Left renal cortex interstitium (tissue), 4 donors: ENCODE data around the gene MAP2K5. TPM values are rescaled to one million over a fixed set of nuclear protein-coding genes. Genes with fewer than 3 reads are reported as not detected.

ENCODE experiments used
- DNase-seq, 4 donors: peaks; one replicate each; pipeline ENCODE4 v3.0.0-alpha.2; 2013; ENCODE audit warnings: low read depth in 4 of 4, low spot score in 2 of 4, missing footprints in 1 of 4
- polyA plus RNA-seq, 4 donors: library from polyadenylated mRNA; unstranded; fragments of 120-200 nt; gene quantifications; one replicate each; pipeline ENCODE4 v1.2.1, GENCODE V29; 2013; ENCODE audit not compliant: insufficient read length in 4 of 4

The MAP2K5 gene
- polyA plus RNA-seq, 4 donors: 18.0 to 22.6 (median 20.6) TPM

DNA sequence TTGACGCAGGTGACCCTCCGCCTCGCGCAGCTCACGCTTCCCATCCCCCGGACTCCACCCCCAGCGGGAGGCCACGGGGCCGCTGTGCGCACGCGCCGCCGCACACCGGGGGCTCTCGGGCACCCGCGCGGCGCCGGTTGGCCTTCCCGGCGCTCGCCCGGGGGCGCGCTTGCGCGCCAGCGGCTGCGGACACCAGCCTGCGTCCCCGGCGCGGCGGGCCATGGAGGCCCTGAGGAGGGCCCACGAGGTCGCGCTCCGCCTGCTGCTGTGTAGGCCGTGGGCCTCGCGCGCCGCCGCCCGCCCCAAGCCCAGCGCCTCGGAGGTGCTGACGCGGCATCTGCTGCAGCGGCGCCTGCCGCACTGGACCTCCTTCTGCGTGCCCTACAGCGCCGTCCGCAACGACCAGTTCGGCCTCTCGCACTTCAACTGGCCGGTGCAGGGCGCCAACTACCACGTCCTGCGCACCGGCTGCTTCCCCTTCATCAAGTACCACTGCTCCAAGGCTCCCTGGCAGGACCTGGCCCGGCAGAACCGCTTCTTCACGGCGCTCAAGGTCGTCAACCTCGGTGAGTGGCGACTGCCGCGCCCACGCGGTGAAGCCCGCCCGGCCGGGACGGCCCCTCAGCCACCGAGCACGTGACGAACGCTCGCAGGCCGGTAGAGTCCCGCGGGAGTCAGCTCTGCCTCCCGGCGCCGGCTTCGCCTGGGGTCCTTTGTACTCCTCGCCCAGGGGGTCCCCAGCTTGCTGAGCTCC is 21.3 kb upstream of the MAP2K5 start, which contains the start of gene C15orf61:
TSS of gene C15orf61 (plus strand) at position 103 of the 754 bp plus-strand sequence. CDS start at position 221, 118 bp downstream.
- peak in 3 of 4 donors; percentile 75 to 83 (median 76) for DNase-seq

DNA sequence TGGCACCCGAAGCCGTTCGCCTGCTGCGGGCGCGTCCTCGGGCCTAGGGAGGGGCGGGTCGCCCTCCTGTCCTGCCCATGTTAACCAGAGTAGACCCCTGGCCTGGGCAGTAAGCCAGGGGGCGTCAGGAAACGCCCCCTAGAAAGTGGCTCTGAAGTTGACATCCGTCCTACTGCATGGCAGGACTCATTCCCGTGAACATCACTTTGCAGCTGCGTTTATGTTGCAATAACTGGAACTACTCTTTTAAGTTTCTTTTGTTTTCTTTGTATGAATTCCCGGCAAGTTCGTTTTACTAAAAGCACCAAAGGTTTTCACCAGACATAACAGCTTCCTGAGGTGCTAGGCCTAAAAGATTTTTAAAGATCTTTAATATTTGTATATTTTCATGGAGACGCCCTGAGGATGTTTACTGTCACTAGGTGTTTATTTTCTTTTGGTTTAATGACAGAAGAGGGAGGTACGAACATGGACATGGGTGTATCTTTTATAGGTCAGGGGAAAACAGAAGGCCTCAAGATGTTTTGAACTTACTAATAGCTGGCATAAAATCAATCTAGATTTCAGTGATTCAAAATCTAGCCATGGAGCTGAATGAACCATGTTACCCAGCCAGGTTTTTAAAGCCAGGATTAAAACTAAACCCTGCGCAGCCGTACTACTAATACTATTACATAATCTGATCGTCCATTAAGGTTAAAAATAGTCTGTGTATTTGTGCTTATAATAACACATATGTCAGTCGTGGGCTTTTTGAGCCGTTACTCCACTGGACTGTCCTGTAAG is 20.5 kb upstream of the MAP2K5 start:
- no peak for DNase-seq

DNA sequence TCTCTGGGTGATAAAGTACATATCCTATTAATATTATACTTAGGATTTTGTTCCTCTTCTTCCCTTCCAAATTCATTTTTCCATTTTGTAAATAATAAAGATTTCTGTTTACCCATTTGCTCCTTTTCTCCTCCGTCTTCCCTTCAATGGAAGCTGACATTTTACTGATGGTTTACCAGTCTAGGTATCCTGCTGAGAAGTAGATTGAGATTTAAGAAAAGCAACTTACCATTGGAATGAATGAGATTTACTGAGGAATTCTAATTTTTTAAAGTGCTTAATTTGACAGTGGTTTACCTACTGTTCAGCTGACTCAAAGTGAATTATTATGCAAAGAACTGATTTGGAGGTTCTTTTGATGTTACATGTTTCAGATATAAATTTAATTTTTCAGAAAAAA is 19.2 kb upstream of the MAP2K5 start:
- DNase-seq: no peak

DNA sequence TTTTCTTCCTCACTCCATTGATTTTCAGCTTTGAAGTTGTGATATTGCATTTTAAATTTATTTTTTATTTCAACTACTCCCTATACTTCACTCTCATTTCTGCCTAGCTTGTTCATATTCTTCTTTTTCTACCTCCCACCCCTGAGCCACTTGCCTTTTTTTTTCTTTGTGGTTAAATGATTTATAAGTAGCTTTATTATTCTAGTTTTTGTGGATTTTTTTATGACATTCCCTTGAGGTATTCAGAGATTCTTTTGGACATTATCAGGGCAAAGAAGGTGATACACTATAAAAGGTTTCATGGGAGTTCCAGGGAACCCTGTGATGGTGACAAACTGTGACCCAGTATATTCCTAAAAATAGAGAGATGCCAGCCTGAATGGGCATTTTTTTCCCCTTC is 18.3 kb upstream of the MAP2K5 start:
- no peak for DNase-seq

DNA sequence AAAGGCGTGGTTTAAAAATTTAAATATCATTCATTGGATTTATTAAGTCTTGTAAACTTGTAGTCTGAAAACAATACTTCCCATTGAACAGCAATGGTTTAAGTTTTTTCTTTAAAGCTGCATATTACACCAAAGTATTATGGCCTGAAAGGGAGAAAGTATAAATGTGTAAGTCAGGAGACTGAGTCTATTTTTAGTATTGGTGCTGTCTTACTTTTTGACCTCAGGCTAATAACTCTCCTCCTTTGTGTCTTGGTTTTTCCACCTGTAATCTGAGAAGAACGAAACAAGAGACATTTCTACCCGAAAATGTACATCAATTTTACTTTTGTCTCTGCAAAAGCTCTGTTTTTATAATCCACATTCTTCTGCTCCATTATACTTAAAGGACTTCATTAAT is 14.0 kb upstream of the MAP2K5 start:
- DNase-seq: no peak

DNA sequence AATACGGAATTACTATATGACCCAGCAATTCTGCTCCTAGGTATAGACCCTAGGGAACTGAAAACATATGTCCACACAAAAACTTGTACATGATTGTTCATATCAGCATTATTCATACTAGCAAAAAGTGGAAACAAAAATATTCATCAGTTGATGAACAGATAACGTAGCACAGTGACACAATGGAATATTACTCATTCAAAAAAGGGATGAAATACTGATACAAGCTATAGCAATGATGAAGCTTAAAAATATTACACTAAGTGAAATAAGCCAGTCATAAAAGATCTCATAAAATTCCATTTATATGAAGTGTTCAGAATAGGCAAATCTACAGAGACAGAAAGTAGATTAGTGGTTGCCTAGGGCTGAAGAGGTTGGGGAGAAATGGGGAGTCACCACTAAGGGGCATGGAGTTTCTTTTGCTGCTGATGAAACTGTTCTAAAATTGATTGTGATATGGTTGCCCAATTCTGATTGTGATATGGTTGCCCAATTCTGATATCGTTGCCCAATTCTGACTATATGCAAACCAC is 11.1 kb upstream of the MAP2K5 start:
- DNase-seq: no peak

DNA sequence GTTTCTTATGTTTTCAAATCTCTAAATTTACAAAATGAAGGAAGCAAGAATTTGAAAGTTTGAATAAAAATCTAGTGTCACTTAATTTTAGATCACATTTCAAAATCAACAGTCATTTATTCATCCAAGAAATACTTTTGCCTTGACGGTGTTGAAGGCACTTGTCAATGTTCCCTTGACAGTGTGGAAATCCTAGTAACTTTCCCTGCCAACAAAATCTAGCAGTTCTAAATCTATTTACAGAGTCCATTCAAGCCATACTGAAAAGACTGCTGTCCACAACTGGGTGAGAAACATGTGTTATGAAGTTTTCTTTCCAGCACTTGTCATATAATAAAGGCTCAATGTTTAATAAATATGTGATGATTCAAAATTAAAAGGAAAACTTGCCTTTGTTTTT is 8.6 kb upstream of the MAP2K5 start:
- no peak for DNase-seq

DNA sequence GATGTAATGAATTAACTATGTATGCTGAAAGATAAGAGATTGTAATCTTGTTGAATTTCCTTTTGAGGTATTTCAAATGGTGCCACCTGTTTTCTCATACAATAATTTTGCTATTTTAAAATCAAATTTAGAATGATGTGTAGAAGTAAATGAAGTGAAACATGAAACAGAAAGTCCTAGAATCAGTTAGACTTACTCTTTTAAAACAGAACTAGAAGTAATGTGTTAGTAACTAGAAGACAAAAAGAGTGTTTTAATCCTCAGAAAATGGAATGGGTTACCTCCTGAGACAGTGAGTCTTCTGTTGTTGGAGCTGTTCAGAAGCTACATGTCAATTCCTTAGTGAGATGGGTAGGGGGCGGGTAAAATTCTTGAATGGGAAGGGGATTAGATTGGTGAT is 8.1 kb upstream of the MAP2K5 start:
- DNase-seq: no peak

DNA sequence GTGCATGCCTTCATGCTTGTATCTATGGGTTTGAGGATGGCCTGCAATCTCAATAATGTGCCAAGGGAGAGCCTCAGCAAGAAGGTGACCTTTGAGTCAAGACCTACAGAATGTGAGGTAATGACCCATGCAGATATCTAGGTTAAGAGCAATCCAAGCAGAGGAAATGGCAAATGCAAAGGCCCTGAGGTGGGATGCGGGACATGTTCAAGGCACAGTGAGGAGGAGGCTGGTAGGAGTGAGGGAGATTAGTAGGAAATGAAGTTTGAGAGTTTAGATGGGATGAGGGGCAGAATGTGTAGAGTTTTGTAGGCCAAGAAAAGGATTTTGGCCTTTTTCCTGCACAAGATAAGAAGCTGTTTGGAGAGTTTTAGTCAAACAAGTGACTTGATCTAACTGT is 4.7 kb upstream of the MAP2K5 start:
- no peak for DNase-seq

DNA sequence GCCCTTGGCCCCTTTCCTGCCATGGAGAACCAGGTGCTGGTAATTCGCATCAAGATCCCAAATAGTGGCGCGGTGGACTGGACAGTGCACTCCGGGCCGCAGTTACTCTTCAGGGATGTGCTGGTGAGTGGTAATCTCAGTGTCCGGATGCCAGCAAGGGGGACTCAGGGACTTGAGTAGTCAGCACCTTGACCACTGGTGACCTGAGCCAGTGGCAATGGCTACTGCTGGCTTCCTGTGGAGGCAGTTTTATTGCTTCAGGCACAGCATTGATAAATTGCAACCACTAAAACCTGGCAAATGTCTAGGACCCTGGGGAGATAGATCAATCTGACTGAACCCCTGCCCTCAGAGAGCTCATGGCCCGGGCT is 830 bp downstream of the MAP2K5 start:
- DNase-seq: no peak

DNA sequence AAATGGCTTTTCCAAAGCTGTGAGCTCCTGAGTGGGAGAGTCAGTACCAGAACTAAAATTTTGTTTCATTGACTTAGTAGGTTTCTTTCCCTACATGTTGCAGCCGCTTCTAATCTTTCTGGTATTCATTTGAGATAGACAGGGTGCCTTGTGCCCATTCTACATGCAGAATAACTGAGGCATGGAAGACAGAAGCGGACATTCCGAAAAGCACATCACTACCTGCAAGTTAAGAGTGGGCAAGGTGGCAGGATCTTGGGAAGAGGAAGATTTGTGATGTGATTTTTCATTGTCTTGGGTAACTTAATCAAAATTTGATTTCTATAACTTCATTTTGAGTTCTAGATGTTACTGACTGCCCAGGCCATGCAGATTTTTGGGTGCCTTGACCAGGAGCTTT is 2.0 kb downstream of the MAP2K5 start:
- no peak for DNase-seq

DNA sequence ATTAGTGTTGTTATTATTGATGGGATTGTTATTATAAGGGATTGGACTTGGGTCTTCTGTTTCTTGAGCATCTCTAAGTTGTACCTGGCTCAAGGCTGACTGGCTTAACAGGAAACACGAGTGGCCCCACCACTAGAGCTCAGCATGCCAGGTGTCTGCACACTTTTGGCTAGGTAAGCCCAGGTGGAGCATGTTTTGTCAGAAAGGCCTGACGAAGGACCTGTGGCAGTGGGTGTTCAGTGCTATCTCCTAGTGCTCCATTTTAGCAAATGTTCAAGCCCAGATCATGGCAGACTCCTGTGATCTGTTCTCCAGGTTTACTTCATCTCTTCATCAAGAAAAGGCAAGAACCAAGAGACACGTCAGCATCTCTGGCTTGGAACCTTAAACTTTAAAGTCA is 3.4 kb downstream of the MAP2K5 start:
- no peak for DNase-seq

DNA sequence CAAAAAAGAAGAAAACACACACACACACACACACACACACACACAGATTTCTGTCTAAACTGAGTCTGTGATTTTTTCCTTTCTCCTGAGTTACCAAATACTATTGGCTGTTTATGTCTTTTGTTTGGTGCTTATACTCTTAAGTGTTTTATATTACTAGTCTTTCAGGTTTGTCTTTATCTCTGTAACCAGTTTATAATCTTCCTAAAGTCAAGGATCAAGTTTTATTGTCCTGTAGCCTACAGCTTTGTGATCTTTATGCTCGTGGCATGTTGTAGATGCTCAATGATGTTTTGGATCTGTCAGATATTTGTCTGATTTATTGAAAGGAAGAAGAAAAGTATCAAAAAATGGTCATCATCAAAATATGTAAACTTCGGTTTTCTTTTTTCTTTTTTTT is 4.6 kb downstream of the MAP2K5 start:
- no peak for DNase-seq

DNA sequence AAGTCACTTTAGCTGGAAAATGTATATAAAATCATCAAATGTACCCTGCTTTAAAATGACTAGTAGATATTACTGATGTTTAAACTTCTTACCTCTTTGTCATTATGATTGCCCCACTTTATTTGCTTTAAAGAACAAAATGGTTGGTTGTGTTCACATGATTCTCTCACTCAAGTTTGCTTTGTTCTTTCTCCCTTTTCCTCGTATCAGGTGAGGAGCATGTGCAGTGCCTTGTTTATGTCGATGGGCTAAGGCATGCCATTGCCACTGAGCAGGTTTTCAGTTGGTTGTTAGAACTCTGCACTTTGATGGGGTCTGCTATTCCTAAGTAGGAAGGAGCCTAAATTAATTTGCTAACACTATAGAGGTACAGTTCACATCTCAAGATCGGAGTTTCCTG is 5.3 kb downstream of the MAP2K5 start:
- no peak for DNase-seq

DNA sequence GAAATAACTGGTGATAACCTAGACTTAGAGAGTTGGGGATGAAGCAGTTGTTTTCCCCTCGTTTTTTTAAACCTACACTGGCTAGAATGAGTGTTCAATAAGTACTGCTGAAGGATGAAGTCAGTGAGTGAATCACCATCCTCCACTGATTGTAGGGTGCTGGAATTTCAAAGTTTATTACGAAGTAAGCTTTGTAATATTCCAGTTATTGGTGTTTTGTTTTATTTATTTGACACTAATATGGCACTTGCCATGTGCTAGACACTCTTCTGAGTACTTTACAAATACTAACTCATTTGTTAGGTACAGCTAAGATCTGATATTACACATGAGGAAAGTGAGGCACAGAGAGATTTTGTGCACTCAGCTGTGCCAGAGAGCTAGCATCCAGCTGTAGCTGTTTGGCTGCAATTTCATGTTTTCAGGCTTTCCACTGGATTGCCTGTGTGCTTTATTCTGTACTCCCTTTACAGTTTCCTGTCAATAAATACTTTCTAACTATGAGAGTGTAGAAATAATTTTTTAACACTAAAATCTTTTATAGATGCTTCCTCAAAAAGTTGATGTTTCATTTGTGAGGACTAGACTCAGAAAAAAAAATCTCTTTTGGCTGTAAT is 5.8 kb downstream of the MAP2K5 start:
- DNase-seq: no peak

DNA sequence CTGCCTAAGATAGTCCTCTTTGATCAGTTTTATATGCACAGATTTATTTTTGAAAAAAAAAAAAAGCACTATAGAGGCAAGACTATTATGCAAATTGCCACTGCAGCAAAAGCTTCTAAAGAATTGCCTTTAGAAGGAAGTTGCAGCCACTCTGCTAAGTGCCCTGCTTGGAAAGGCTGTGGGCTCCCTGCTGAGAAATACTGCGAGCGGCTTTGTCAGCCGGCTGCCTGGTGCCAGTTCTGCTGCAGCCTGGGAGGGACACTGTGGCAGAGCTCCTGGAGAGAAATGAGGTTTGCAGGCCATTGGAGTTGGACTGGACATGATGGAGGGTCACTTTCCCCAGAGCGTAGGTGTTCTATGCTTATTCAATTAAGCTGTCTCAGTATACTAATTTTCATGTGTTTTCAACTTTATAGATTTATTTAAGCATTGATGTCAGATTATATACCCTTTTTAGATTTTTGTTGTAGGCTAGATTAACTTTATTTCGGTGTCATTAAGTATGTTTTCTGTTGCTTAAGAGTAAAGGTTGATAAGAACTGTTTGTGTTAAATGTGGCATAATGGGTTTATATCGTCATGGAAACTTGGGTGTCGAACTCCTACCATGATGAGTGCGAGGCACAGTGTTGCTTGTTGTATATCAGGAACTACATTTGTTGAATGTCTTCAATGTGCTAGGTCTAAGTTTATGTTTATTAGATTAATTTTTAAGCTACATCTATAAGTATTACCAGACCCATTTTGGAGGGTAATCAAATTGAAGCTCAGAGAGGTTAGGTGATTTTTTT is 6.6 kb downstream of the MAP2K5 start:
- DNase-seq: no peak

DNA sequence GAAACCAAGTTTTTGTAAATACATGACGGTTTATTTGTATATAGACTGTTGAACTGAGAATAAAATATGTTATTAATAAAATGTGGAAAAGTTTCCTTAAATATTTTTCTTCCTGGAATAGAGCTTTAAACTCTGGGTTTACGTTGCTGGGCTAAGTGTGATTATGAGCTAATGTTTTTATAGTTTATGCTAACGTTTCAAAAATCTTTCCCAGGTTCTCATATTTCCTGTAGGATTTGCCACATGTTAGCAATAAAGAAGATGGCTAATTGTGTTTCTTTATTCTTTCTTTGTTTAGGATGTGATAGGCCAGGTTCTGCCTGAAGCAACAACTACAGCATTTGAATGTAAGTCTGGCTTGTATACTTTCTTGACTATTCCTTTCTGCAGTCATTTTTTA is 7.2 kb downstream of the MAP2K5 start:
- DNase-seq: no peak

DNA sequence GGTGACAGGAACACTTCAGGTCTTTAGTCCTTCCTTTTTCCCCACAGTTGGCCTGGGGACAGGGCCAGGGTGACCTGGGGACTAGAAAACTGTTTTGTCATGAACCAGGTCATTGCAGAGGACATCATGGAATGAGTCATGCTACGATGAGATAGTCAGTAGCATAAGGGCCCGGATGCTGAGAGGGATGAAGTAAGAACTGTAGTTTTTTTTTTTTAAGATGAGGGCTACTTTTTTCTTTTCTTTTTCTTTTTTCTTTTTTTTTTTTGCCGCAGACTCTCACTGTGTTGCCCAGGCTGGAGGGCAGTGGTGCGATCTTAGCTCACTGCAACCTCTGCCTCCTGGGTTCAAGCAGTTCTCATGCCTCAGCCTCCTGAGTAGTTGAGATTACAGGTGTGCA is 8.0 kb downstream of the MAP2K5 start:
- no peak for DNase-seq

DNA sequence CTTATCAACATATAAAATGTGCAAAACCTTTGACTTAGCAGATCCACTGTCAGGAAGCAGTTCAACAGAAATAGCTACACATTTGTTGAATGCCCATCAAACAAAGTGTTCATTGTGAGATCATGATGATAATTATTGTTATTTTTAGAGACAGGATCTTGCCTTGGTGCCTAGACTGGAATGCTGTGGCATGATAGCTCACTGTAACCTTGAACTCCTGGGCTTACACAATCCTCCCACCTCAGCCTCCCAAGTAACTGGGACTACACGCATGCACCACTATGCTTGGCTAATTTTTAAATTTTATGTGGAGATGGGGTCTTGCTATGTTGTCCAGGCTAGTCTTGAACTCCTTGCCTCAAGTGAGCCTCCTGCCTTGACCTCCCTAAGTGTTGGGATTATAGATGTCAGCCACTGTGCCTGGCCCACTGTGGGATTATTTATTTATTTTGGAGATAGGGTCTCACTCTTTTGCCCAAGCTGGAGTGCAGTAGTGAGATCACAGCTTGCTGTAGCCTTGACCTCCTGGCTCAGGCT is 8.8 kb downstream of the MAP2K5 start:
- DNase-seq: no peak

DNA sequence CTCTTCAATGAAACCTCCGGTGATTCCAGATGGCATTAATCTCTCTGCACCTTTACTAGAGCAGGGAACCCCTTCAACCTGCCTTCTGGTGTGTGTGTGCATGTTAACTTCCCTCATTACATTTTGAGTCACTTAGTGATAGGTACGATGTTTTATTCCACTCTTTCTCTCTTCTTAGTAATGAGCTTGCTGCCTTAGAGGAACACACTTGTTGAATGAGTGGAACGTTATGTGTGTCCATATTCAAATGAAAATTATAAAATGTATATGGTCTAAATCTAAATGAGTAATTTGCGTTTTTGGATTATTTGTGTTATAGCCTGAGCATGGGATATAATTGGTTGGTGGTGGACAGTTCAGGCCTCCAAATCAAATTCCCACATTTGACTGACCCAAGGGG is 12.1 kb downstream of the MAP2K5 start:
- DNase-seq: no peak
